8988T (cell line): Measurements from ENCODE around the gene ERICH2.
"Not testable (repeated sequence)": the region's sequence is repeated elsewhere in the genome, so short reads cannot be mapped to it uniquely, and the experiment has no call there.

Source experiments
- DNase-seq: peaks from one replicate; pipeline ENCODE4 v3.0.0; 2011

Gene ERICH2

GRCh38 chr2:170770008-170770605 lies at the start of gene ERICH2:
ERICH2 (plus strand) TSS chr2:170770378; CDS start chr2:170770682, 304 bp downstream.
- peak; percentile 44 for DNase-seq

GRCh38 chr2:170721678-170722077 lies 48.5 kb upstream of the ERICH2 start:
- no peak for DNase-seq

GRCh38 chr2:170722301-170722700 lies 47.9 kb upstream of the ERICH2 start:
- no peak for DNase-seq

GRCh38 chr2:170723446-170723958 lies 46.7 kb upstream of the ERICH2 start:
- DNase-seq, result no peak

- DNase-seq, result no peak
Measured at GRCh38 chr2:170733798-170734600, 36.2 kb upstream of the ERICH2 start.

- not testable (repeated sequence) for DNase-seq
Measured at GRCh38 chr2:170734601-170735000, 35.6 kb upstream of the ERICH2 start.

- DNase-seq, result no peak
Measured at GRCh38 chr2:170736628-170737027, 33.5 kb upstream of the ERICH2 start.

- DNase-seq, result no peak
Measured at GRCh38 chr2:170737406-170737805, 32.8 kb upstream of the ERICH2 start.

- DNase-seq, result no peak
Measured at GRCh38 chr2:170737821-170738220, 32.4 kb upstream of the ERICH2 start.

GRCh38 chr2:170739048-170739447 lies 31.1 kb upstream of the ERICH2 start:
- DNase-seq, result peak; percentile 38

GRCh38 chr2:170739507-170740046 lies 30.6 kb upstream of the ERICH2 start:
- no peak for DNase-seq

- DNase-seq, result no peak
Measured at GRCh38 chr2:170740660-170741059, 29.5 kb upstream of the ERICH2 start.

- DNase-seq, result no peak
Measured at GRCh38 chr2:170742000-170742399, 28.2 kb upstream of the ERICH2 start.

GRCh38 chr2:170742896-170743529 lies 27.2 kb upstream of the ERICH2 start:
- DNase-seq, result no peak

GRCh38 chr2:170743530-170744239 lies 26.5 kb upstream of the ERICH2 start:
- no peak for DNase-seq

GRCh38 chr2:170744248-170745002 lies 25.8 kb upstream of the ERICH2 start:
- no peak for DNase-seq

- no peak for DNase-seq
Measured at GRCh38 chr2:170745305-170745704, 24.9 kb upstream of the ERICH2 start.

GRCh38 chr2:170747921-170748320 lies 22.3 kb upstream of the ERICH2 start:
- no peak for DNase-seq

GRCh38 chr2:170751555-170751954 lies 18.6 kb upstream of the ERICH2 start:
- not testable (repeated sequence) for DNase-seq

- no peak for DNase-seq
Measured at GRCh38 chr2:170761572-170761971, 8.6 kb upstream of the ERICH2 start.

GRCh38 chr2:170762760-170763159 lies 7.4 kb upstream of the ERICH2 start:
- no peak for DNase-seq

- no peak for DNase-seq
Measured at GRCh38 chr2:170763232-170763631, 6.9 kb upstream of the ERICH2 start.
